Measurements from ENCODE around the gene KSR1.

Gene KSR1

GRCh38 chr17:27530764-27531391 is 74.6 kb downstream of the KSR1 start:
- DNase-seq (ENCODE audit: extremely low read depth, low read depth), result no peak
- no peak overlapping the region for H3K4me3 ChIP-seq (replicated peaks; ENCODE audit: low read depth, low read length)
- TF ChIP-seq, protein P1, sequence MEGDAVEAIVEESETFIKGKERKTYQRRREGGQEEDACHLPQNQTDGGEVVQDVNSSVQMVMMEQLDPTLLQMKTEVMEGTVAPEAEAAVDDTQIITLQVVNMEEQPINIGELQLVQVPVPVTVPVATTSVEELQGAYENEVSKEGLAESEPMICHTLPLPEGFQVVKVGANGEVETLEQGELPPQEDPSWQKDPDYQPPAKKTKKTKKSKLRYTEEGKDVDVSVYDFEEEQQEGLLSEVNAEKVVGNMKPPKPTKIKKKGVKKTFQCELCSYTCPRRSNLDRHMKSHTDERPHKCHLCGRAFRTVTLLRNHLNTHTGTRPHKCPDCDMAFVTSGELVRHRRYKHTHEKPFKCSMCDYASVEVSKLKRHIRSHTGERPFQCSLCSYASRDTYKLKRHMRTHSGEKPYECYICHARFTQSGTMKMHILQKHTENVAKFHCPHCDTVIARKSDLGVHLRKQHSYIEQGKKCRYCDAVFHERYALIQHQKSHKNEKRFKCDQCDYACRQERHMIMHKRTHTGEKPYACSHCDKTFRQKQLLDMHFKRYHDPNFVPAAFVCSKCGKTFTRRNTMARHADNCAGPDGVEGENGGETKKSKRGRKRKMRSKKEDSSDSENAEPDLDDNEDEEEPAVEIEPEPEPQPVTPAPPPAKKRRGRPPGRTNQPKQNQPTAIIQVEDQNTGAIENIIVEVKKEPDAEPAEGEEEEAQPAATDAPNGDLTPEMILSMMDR (IDR thresholded peaks at IDR 0.05; ENCODE audit: low read depth, low read length, missing control alignments), result no peak

- no peak overlapping the region for H3K4me3 ChIP-seq (replicated peaks; ENCODE audit: low read depth, low read length)
- TF ChIP-seq, protein P1 (IDR thresholded peaks at IDR 0.05; ENCODE audit: low read depth, low read length, missing control alignments), result no peak
- no peak for DNase-seq (ENCODE audit: extremely low read depth, low read depth)
These were observed 75.3 kb downstream of the KSR1 start for GRCh38 chr17:27531469-27531961.

- DNase-seq (ENCODE audit: extremely low read depth, low read depth), result no peak
- H3K4me3 ChIP-seq (replicated peaks; ENCODE audit: low read depth, low read length), result no peak overlapping the region
- TF ChIP-seq, protein P1 (IDR thresholded peaks at IDR 0.05; ENCODE audit: low read depth, low read length, missing control alignments), result no peak
These were observed 76.3 kb downstream of the KSR1 start for GRCh38 chr17:27532269-27533263.

DNA sequence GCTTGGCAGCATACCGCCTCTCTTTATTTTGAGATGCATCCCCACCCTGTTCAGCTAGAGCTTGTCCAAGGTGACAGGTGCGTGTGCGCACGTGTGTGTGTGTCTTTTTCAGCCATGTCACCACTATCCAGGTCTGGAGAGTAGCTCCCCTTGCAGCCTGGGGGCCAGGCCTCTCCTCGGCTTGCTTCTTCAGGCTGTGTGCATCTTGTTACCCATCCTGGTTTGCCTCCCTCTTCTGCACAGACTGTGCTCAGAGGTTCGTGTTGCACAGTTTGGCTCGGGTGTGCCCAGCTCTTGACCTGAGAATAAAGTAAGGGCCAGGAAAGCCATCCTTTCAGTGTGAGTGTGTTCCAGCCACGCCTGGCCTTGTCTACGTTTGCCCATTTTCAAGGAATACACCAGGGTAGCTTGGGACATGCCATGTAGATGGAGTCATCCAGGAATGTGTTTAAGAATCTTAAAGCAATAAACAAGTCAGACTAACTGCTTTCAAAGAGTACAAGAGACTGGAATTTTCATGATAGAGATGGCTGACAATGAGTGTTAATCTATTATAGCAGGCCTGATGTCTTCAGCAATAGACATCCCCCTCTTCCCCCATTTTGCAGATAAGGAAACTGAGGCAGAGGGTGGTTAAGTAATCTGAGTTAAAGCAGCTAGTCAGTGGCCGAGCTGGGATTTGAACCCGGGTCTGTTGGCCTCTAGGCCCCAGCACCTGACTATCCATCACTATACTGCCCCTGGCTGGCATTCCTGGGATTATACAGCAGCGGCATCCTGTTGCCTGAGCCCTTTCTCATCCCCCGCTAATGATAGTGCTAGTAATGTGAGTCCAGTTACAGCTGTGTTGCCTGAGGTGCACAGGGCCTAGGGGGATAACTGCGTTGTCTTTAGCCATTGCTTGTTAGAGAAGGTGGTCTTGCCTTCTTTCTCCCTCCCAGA is 77.9 kb downstream of the KSR1 start:
- TF ChIP-seq, protein P1 (IDR thresholded peaks at IDR 0.05; ENCODE audit: low read depth, low read length, missing control alignments), result no peak
- no peak for DNase-seq (ENCODE audit: extremely low read depth, low read depth)
- H3K4me3 ChIP-seq (replicated peaks; ENCODE audit: low read depth, low read length), result no peak overlapping the region

DNA sequence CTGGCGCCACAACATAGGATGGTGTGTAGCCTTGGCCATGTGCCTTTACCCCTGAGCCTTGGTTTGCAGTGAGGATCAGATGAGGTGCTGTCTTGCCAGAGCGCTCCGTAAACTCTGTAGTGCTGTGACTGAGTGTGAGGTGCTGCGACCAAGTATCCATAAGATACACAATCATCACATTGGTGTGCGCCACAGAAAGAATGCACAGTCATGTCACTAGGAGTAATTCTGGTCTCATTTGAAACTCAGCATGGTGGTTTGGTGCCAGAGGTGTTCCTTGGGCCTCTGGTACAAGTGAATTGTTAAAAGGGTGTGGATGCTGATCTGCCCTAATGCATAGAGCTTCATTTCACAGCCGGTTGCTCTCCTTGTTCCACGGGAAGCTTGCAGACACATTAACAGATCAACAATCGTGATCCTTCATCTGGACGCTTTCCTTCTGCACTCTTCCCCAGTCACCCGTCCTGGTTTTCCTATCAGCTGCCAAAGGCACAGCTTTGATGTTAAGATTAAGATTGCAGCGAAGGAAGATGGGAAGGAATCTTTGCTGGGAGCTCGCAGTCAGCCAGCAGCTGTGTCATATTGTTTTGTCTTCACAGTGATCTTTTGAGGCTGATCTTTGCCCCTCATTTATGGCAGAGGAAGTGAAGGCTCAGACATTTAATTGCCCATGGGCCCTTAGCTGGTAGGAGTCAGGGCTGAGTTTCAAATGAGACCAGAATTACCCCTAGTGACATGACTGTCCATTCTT is 79.1 kb downstream of the KSR1 start:
- no peak overlapping the region for H3K4me3 ChIP-seq (replicated peaks; ENCODE audit: low read depth, low read length)
- DNase-seq (ENCODE audit: extremely low read depth, low read depth), result no peak
- TF ChIP-seq, protein P1 (IDR thresholded peaks at IDR 0.05; ENCODE audit: low read depth, low read length, missing control alignments), result no peak
